CD4-positive, alpha-beta T cell (primary cell): ENCODE data around the gene ENO1. TPM values are rescaled to one million over a fixed set of nuclear protein-coding genes. Genes with fewer than 3 reads are reported as not detected.

Source experiments
- ATAC-seq: fragments of 200-7000 bp; cut with Tn5 transposase; one replicate; pipeline ENCODE4 v1.10.0; 2022; ENCODE audit warnings: mild to moderate bottlenecking; ENCODE audit not compliant: poor library complexity
- CTCF ChIA-PET: fragments of 350-600 bp; sonication (Branson Sonifier 250); formaldehyde crosslinking; loops from one replicate; lab custom pipeline; 2021; ENCODE audit warnings: antibody characterized with exemption, inconsistent platforms; lab: Charles Lee
- POLR2A ChIA-PET: fragments of 350-600 bp; sonication (Branson Sonifier 250); formaldehyde crosslinking; loops from one replicate; lab custom pipeline; 2021; ENCODE audit warnings: antibody characterized with exemption, inconsistent platforms; lab: Charles Lee
- DNase-seq, 14 experiments: peaks; one replicate each; pipeline ENCODE4 v3.0.0-alpha.2; 2013 to 2020; ENCODE audit warnings: mixed read lengths in 2 of 14
- H3K27ac ChIP-seq, 2 donors: one replicate each; pipeline versions ENCODE4 v1.5.1 to v1.7.0; 2013; ENCODE audit warnings: low read length in 2 of 2, low read depth in 1 of 2, mild to moderate bottlenecking in 1 of 2
- H3K27me3 ChIP-seq, 2 experiments: 1 replicate in 1 of 2; 2 replicates in 1 of 2; pipeline versions ENCODE4 v1.6.1 to v1.7.0; 2013; ENCODE audit warnings: low read length in 2 of 2, control low read depth in 1 of 2, mild to moderate bottlenecking in 1 of 2, moderate library complexity in 1 of 2; ENCODE audit not compliant: insufficient read depth in 2 of 2, control insufficient read depth in 1 of 2
- H3K36me3 ChIP-seq: one replicate; pipeline ENCODE4 v1.6.1; 2013; ENCODE audit warnings: low read length, control low read depth; ENCODE audit not compliant: insufficient read depth
- H3K4me1 ChIP-seq: one replicate; pipeline ENCODE4 v1.6.1; 2013; ENCODE audit warnings: low read length, control low read depth; ENCODE audit not compliant: insufficient read depth
- H3K4me3 ChIP-seq: one replicate; pipeline ENCODE4 v1.5.1; 2013; ENCODE audit warnings: mild to moderate bottlenecking, low read length, moderate library complexity
- H3K9me3 ChIP-seq, 2 experiments: 1 replicate in 1 of 2; 2 replicates in 1 of 2; pipeline versions ENCODE4 v1.6.1 to v1.7.0; 2013; ENCODE audit warnings: low read length in 2 of 2, mild to moderate bottlenecking in 2 of 2, control low read depth in 1 of 2, moderate library complexity in 1 of 2; ENCODE audit not compliant: control insufficient read depth in 1 of 2, insufficient read depth in 1 of 2
- H3K27ac Mint-ChIP-seq: one replicate; pipeline ENCODE4 v1.8.0; 2020; ENCODE audit warnings: mixed read lengths
- H3K27me3 Mint-ChIP-seq: one replicate; pipeline ENCODE4 v1.8.0; 2021; ENCODE audit warnings: mixed read lengths
- H3K36me3 Mint-ChIP-seq: one replicate; pipeline ENCODE4 v1.8.0; 2021; ENCODE audit warnings: low read depth, mixed read lengths
- H3K4me1 Mint-ChIP-seq: one replicate; pipeline ENCODE4 v1.8.0; 2021; ENCODE audit warnings: low read depth, mixed read lengths
- H3K4me3 Mint-ChIP-seq: one replicate; pipeline ENCODE4 v1.8.0; 2020; ENCODE audit warnings: mild to moderate bottlenecking, mixed read lengths
- H3K9me3 Mint-ChIP-seq: one replicate; pipeline ENCODE4 v1.8.0; 2020; ENCODE audit warnings: mixed read lengths
- intact Hi-C, 2 experiments: fragments of 100-400 bp; cut with DNase I in 1 of 2; cut with micrococcal nuclease in 1 of 2; formaldehyde crosslinking; loops; one replicate each; pipeline versions ENCODE4 v1.15.1 to v1.9.0; 2023 to 2025; cut with DNase I, micrococcal nuclease
- total RNA-seq, 174 experiments: library from RNA in 2 of 174; stranded (reverse) in 2 of 174; gene quantifications; one replicate each; pipeline ENCODE4 v1.2.3 and lab custom pipeline; 2021 to 2026
- TF ChIP-seq, protein P1 (sequence below): fragments of 200-600 bp; IDR thresholded peaks from one replicate; pipeline ENCODE4 v1.8.0; 2022; ENCODE audit warnings: antibody characterized with exemption, mild to moderate bottlenecking

ENO1 gene
- total RNA-seq, 2 experiments from 2014 or later, result 120 to 129 TPM

GRCh38 chr1:8878698-8879463 lies 395 bp upstream of the ENO1 start:
- no peaks in the 10 kb centered on the region for H3K27me3 Mint-ChIP-seq
- peak overlapping the region; percentile 98 for H3K4me3 Mint-ChIP-seq
- no peaks in the 10 kb centered on the region for H3K9me3 Mint-ChIP-seq
- POLR2A ChIA-PET, result interaction anchor here (0.7 to 3.6 kb wide), 29 partner anchors 9 to 1175 kb away, joined by 3 to 22 read pairs (median 4); partner anchors contain the start of genes GPR157, PARK7 and RERE
- peak overlapping the region; percentile 92 for H3K27ac Mint-ChIP-seq
- TF ChIP-seq, protein P1, sequence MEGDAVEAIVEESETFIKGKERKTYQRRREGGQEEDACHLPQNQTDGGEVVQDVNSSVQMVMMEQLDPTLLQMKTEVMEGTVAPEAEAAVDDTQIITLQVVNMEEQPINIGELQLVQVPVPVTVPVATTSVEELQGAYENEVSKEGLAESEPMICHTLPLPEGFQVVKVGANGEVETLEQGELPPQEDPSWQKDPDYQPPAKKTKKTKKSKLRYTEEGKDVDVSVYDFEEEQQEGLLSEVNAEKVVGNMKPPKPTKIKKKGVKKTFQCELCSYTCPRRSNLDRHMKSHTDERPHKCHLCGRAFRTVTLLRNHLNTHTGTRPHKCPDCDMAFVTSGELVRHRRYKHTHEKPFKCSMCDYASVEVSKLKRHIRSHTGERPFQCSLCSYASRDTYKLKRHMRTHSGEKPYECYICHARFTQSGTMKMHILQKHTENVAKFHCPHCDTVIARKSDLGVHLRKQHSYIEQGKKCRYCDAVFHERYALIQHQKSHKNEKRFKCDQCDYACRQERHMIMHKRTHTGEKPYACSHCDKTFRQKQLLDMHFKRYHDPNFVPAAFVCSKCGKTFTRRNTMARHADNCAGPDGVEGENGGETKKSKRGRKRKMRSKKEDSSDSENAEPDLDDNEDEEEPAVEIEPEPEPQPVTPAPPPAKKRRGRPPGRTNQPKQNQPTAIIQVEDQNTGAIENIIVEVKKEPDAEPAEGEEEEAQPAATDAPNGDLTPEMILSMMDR, result no peak
- Histone ChIP-seq H3K4me1 (peaks cover 51% of the 10 kb centered on the region), H3K27ac (peak overlapping the region; percentile 96 to 97), H3K9me3 (no peaks in the 10 kb centered on the region), H3K36me3 (peaks cover 24% of the 10 kb centered on the region), H3K27me3 (no peaks in the 10 kb centered on the region), H3K4me3 (peak overlapping the region; percentile 90)
- peaks cover 43% of the 10 kb centered on the region for H3K36me3 Mint-ChIP-seq
- peaks cover 50% of the 10 kb centered on the region for H3K4me1 Mint-ChIP-seq
- intact Hi-C loops, result loop anchor here (1.0 to 10.0 kb wide), 8 partner anchors 20 to 1153 kb away; partner anchors contain the start of genes RERE (in 2 of the 2), PARK7 (in 1 of the 2), PER3 (in 1 of the 2) and UBE4B (in 1 of the 2)
- peak; percentile 82 for ATAC-seq
- peak; percentile 97 to 100 (median 99) for DNase-seq
- CTCF ChIA-PET, result interaction anchor here (0.5 to 3.1 kb wide), 5 partner anchors 16 to 126 kb away, joined by 3 to 22 read pairs (median 5); no protein-coding TSS in a partner anchor

DNA sequence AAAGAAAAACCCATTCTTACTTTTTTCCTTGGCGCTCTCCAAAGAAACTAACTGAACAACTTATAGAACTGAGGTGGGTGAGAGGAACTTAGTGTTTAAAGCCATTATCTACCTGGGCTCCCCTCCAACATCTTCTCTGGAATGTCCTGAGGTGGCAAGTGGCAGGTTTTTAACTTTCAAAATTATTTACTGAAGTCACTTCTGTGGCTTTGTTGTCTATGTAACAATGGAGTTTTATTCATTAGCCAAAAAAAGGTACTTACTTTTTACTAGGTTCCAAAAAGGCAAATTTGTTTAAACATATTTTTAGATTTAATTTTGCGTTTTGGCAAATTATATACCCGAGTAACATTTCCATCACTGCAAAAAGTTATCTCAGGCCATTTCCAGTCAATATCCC lies 2.4 kb downstream of the ENO1 start:
- Histone ChIP-seq H3K27ac (peak overlapping the region; percentile 17 to 64), H3K4me3 (peak overlapping the region; percentile 90), H3K36me3 (peaks cover 51% of the 10 kb centered on the region), H3K27me3 (no peaks in the 10 kb centered on the region), H3K4me1 (peaks cover 78% of the 10 kb centered on the region), H3K9me3 (no peaks in the 10 kb centered on the region)
- intact Hi-C loops, result loop anchor here (5.0 to 10.0 kb wide), 4 partner anchors 59 to 1156 kb away; partner anchors contain the start of genes PARK7 (in 1 of the 2), PER3 (in 1 of the 2), RERE (in 1 of the 2) and UBE4B (in 1 of the 2)
- Mint-ChIP-seq H3K9me3 (no peaks in the 10 kb centered on the region), H3K4me3 (peak overlapping the region; percentile 98), H3K36me3 (peaks cover 71% of the 10 kb centered on the region), H3K4me1 (peaks cover 74% of the 10 kb centered on the region), H3K27ac (peak overlapping the region; percentile 92), H3K27me3 (no peaks in the 10 kb centered on the region)
- ChIA-PET POLR2A (interaction anchor here (1.4 kb wide), 1 partner anchor 59 kb away, joined by 3 read pairs; the partner anchor contains the start of gene RERE), CTCF (interaction anchor here (6.1 kb wide), 1 partner anchor 14 kb away, joined by 19 read pairs; no protein-coding TSS in a partner anchor)
- TF ChIP-seq, protein P1, result no peak
- DNase-seq (no peak), ATAC-seq (no peak)

- Histone ChIP-seq H3K27ac (peak overlapping the region; percentile 17 to 64), H3K9me3 (no peaks in the 10 kb centered on the region), H3K4me1 (peaks cover 84% of the 10 kb centered on the region), H3K27me3 (no peaks in the 10 kb centered on the region), H3K36me3 (peaks cover 59% of the 10 kb centered on the region), H3K4me3 (no peak overlapping the region)
- peak overlapping the region; percentile 92 for H3K27ac Mint-ChIP-seq
- peak overlapping the region; percentile 98 for H3K4me3 Mint-ChIP-seq
- H3K9me3 Mint-ChIP-seq, result no peaks in the 10 kb centered on the region
- H3K27me3 Mint-ChIP-seq, result no peaks in the 10 kb centered on the region
- peak in 3 of 14 experiments; percentile 46 to 69 (median 60) for DNase-seq
- intact Hi-C loops, result loop anchor here (5.0 to 10.0 kb wide), 4 partner anchors 58 to 1157 kb away; partner anchors contain the start of genes PARK7 (in 1 of the 2), PER3 (in 1 of the 2), RERE (in 1 of the 2) and UBE4B (in 1 of the 2)
- TF ChIP-seq, protein P1, result no peak
- H3K36me3 Mint-ChIP-seq, result peaks cover 79% of the 10 kb centered on the region
- POLR2A ChIA-PET, result no interaction called here
- CTCF ChIA-PET, result interaction anchor here (1.3 to 6.1 kb wide), 3 partner anchors 13 to 314 kb away, joined by 3 to 19 read pairs (median 5); no protein-coding TSS in a partner anchor
- H3K4me1 Mint-ChIP-seq, result peaks cover 79% of the 10 kb centered on the region
- ATAC-seq, result no peak
Measured at GRCh38 chr1:8875216-8875861, 3.1 kb downstream of the ENO1 start.
